Loucy (cell line): Measurements from ENCODE around the gene GK2.

Experiments used
- CTCF ChIP-seq: fragments of 200-600 bp; sonication (generic); conservative IDR thresholded peaks from 2 replicates; pipeline ENCODE4 v1.5.1; 2014; ENCODE audit warnings: mild to moderate bottlenecking, antibody characterized with exemption, low read length
- EZH2phosphoT487 ChIP-seq: fragments of 200-600 bp; IDR thresholded peaks from 2 replicates; pipeline ENCODE4 v1.6.1; 2018; ENCODE audit warnings: antibody characterized with exemption, mild to moderate bottlenecking, moderate library complexity, borderline replicate concordance

- TF ChIP-seq CTCF (no peak), EZH2phosphoT487 (no peak)
Measured at GRCh38 chr4:79446145-79446544, 38.1 kb upstream of the GK2 start.
